H1 (cell line): Measurements from ENCODE around the gene SH3RF3. TPM values are rescaled to one million over a fixed set of nuclear protein-coding genes. Genes with fewer than 3 reads are reported as not detected.

Experiments used
- CTCF ChIA-PET: fragments of 300-600 bp; sonication (Branson Sonifier 250); formaldehyde crosslinking; loops from one replicate; lab custom pipeline; 2021; ENCODE audit not compliant: partially characterized antibody; lab: Charles Lee
- POLR2A ChIA-PET: fragments of 300-600 bp; sonication (Branson Sonifier 250); formaldehyde crosslinking; loops from one replicate; lab custom pipeline; 2021; ENCODE audit warnings: inconsistent platforms; ENCODE audit not compliant: partially characterized antibody; lab: Charles Lee
- DNase-seq, 2 experiments: peaks; one replicate each; pipeline versions ENCODE4 v3.0.0 to v3.0.0-alpha.2; 2010 to 2022; ENCODE audit warnings: low spot score in 2 of 2, low read depth in 1 of 2, mixed read lengths in 1 of 2
- FAIRE-seq: peaks from 2 replicates; lab custom pipeline; 2011; peaks lifted over from hg19 to GRCh38; lab: Jason Lieb, UNC
- H2AFZ ChIP-seq: 2 replicates; pipeline ENCODE4 v1.8.1; 2012; ENCODE audit warnings: low read length, inconsistent platforms
- H2AK5ac ChIP-seq: 2 replicates; pipeline ENCODE4 v1.6.1; 2013; ENCODE audit warnings: low read depth, low read length
- H2BK120ac ChIP-seq: replicated peaks from 2 replicates; pipeline ENCODE3; 2013; ENCODE audit warnings: low read depth, low read length, inconsistent platforms
- H2BK12ac ChIP-seq: 2 replicates; pipeline ENCODE4 v1.6.1; 2013; ENCODE audit warnings: low read depth, low read length
- H2BK15ac ChIP-seq: 2 replicates; pipeline ENCODE4 v1.6.1; 2013; ENCODE audit warnings: low read length
- H2BK20ac ChIP-seq: 2 replicates; pipeline ENCODE4 v1.6.1; 2013; ENCODE audit warnings: low read length
- H2BK5ac ChIP-seq: 2 replicates; pipeline ENCODE4 v1.6.1; 2013; ENCODE audit warnings: low read depth, low read length
- H3K14ac ChIP-seq: 2 replicates; pipeline ENCODE4 v1.6.1; 2013; ENCODE audit warnings: inconsistent platforms; ENCODE audit not compliant: insufficient read length
- H3K18ac ChIP-seq: 2 replicates; pipeline ENCODE4 v1.6.1; 2013; ENCODE audit warnings: low read length; ENCODE audit errors: extremely low read depth
- H3K23ac ChIP-seq: 2 replicates; pipeline ENCODE4 v1.6.1; 2013; ENCODE audit warnings: inconsistent platforms; ENCODE audit not compliant: insufficient read length
- H3K23me2 ChIP-seq: 2 replicates; pipeline ENCODE4 v1.6.1; 2013; ENCODE audit warnings: low read depth, low read length
- H3K27ac ChIP-seq: 2 replicates; pipeline ENCODE4 v1.6.1; 2011; ENCODE audit warnings: low read depth, low read length, inconsistent platforms
- H3K27me3 ChIP-seq, 4 experiments: replicated peaks in 1 of 4; 1 replicate in 1 of 4; 2 replicates in 3 of 4; pipeline versions ENCODE4 v1.6.1 to v1.8.1; 2011 to 2013; ENCODE audit warnings: low read length in 3 of 4, mild to moderate bottlenecking in 3 of 4, inconsistent platforms in 2 of 4, mixed read lengths in 2 of 4, moderate library complexity in 1 of 4; ENCODE audit not compliant: control insufficient read depth in 3 of 4, insufficient read depth in 3 of 4; ENCODE audit errors: extremely low read depth in 1 of 4
- H3K36me3 ChIP-seq, 4 experiments: 2 replicates each; pipeline versions ENCODE4 v1.6.1 to v1.8.1; 2011 to 2013; ENCODE audit warnings: mild to moderate bottlenecking in 4 of 4, low read length in 3 of 4, moderate library complexity in 2 of 4, control low read depth in 1 of 4, inconsistent platforms in 1 of 4; ENCODE audit not compliant: insufficient read depth in 4 of 4, control insufficient read depth in 2 of 4
- H3K4ac ChIP-seq: replicated peaks from 2 replicates; pipeline ENCODE3; 2013; ENCODE audit warnings: low read length, low read depth, mixed read lengths, inconsistent platforms; ENCODE audit not compliant: insufficient read length
- H3K4me1 ChIP-seq, 4 experiments: replicated peaks in 1 of 4; 1 replicate in 1 of 4; 2 replicates in 3 of 4; pipeline versions ENCODE4 v1.6.1 to v1.8.1; 2011 to 2013; ENCODE audit warnings: low read length in 3 of 4, inconsistent platforms in 2 of 4, mixed read lengths in 1 of 4; ENCODE audit not compliant: insufficient read depth in 4 of 4, control insufficient read depth in 3 of 4
- H3K4me2 ChIP-seq, 2 experiments: 2 replicates each; pipeline versions ENCODE4 v1.6.1 to v1.8.1; 2011 to 2013; ENCODE audit warnings: low read depth in 2 of 2, low read length in 2 of 2, control low read depth in 1 of 2, inconsistent platforms in 1 of 2, mild to moderate bottlenecking in 1 of 2; ENCODE audit not compliant: insufficient read depth in 1 of 2
- H3K4me3 ChIP-seq, 4 experiments: fragments of 200-600, 300-600 bp in 1 of 4; sonication (generic), shearing (Covaris generic), sonication (Bioruptor Twin) in 1 of 4; 2 replicates each; pipeline versions ENCODE4 v1.5.1 to v1.8.1; 2011 to 2016; ENCODE audit warnings: low read length in 4 of 4, low read depth in 3 of 4, control low read depth in 2 of 4, inconsistent platforms in 2 of 4, mild to moderate bottlenecking in 2 of 4, mixed read lengths in 1 of 4, moderate library complexity in 1 of 4; ENCODE audit not compliant: insufficient read depth in 2 of 4; ENCODE audit errors: extremely low read depth in 1 of 4
- H3K56ac ChIP-seq: replicated peaks from 2 replicates; pipeline ENCODE3; 2013; ENCODE audit warnings: low read depth, mild to moderate bottlenecking, mixed read lengths, low read length, inconsistent platforms; ENCODE audit not compliant: insufficient read length
- H3K79me1 ChIP-seq: 2 replicates; pipeline ENCODE4 v1.6.1; 2013; ENCODE audit warnings: low read depth, low read length, control low read depth
- H3K79me2 ChIP-seq, 2 experiments: 2 replicates each; pipeline versions ENCODE4 v1.6.1 to v1.8.1; 2012 to 2013; ENCODE audit warnings: low read length in 2 of 2, mild to moderate bottlenecking in 2 of 2, inconsistent platforms in 1 of 2; ENCODE audit not compliant: insufficient read depth in 2 of 2, control insufficient read depth in 1 of 2
- H3K9ac ChIP-seq, 4 experiments: replicated peaks in 1 of 4; 1 replicate in 1 of 4; 2 replicates in 3 of 4; pipeline versions ENCODE4 v1.6.1 to v1.8.1; 2011 to 2013; ENCODE audit warnings: low read depth in 3 of 4, low read length in 3 of 4, control low read depth in 2 of 4, mild to moderate bottlenecking in 2 of 4, moderate library complexity in 2 of 4, inconsistent platforms in 1 of 4; ENCODE audit errors: extremely low read depth in 1 of 4
- H3K9me3 ChIP-seq, 2 experiments: 2 replicates each; pipeline versions ENCODE4 v1.6.1 to v1.8.1; 2012 to 2013; ENCODE audit warnings: mild to moderate bottlenecking in 2 of 2, moderate library complexity in 2 of 2, control low read depth in 1 of 2, inconsistent platforms in 1 of 2, low read depth in 1 of 2, low read length in 1 of 2, mixed read lengths in 1 of 2; ENCODE audit not compliant: insufficient read depth in 2 of 2
- H4K20me1 ChIP-seq, 2 experiments: replicated peaks in 1 of 2; 2 replicates each; pipeline versions ENCODE3 to v1.8.1; 2011 to 2013; ENCODE audit warnings: inconsistent platforms in 2 of 2, low read length in 2 of 2, mild to moderate bottlenecking in 1 of 2; ENCODE audit not compliant: insufficient read depth in 2 of 2, control insufficient read depth in 1 of 2
- H4K5ac ChIP-seq: 2 replicates; pipeline ENCODE4 v1.6.1; 2013; ENCODE audit warnings: low read length, low read depth, mixed read lengths, inconsistent platforms; ENCODE audit not compliant: insufficient read length
- H4K8ac ChIP-seq: 2 replicates; pipeline ENCODE4 v1.8.0; 2013; ENCODE audit warnings: mild to moderate bottlenecking, moderate library complexity, low read length, inconsistent platforms; ENCODE audit not compliant: insufficient read depth; ENCODE audit errors: extremely low read depth
- H4K91ac ChIP-seq: replicated peaks from 2 replicates; pipeline ENCODE3; 2013; ENCODE audit warnings: low read length, mixed read lengths, inconsistent platforms; ENCODE audit not compliant: insufficient read length
- BACH1 ChIP-seq: IDR thresholded peaks from 2 replicates; pipeline ENCODE4 v1.6.1; 2012; ENCODE audit warnings: low read length, improper control_type of control experiment
- CTBP2 ChIP-seq: IDR thresholded peaks from 2 replicates; pipeline ENCODE4 v1.7.0; 2011; ENCODE audit warnings: borderline replicate concordance, mild to moderate bottlenecking, moderate library complexity, mixed read lengths, low read length; ENCODE audit not compliant: insufficient read depth, insufficient read length
- HDAC6 ChIP-seq: IDR thresholded peaks from one replicate; pipeline ENCODE4 v1.7.1; 2012; ENCODE audit warnings: low read depth, mild to moderate bottlenecking, inconsistent platforms, low read length, moderate library complexity
- MAFK ChIP-seq: IDR thresholded peaks from 2 replicates; pipeline ENCODE4 v1.6.1; 2012; ENCODE audit warnings: low read depth, mild to moderate bottlenecking, improper control_type of control experiment, low read length
- POLR2AphosphoS5 ChIP-seq: IDR thresholded peaks from 2 replicates; pipeline ENCODE4 v1.6.1; 2011; ENCODE audit warnings: low read depth, low read length
- POU5F1 ChIP-seq: IDR thresholded peaks from 2 replicates; pipeline ENCODE4 v1.6.1; 2011; ENCODE audit warnings: low read depth, mild to moderate bottlenecking, low read length, moderate library complexity
- RNF2 ChIP-seq: fragments of 200-900, 300-1000 bp; sonication (generic); IDR thresholded peaks from 2 replicates; pipeline ENCODE4 v1.7.1; 2016; ENCODE audit warnings: borderline replicate concordance, low read depth, mild to moderate bottlenecking, antibody characterized with exemption, low read length; ENCODE audit not compliant: poor library complexity, severe bottlenecking; ENCODE audit errors: missing control alignments
- WGBS, 2 experiments: shearing (Covaris generic) in 1 of 2; methylation state at CpG; one replicate each; pipeline versions ENCODE4 v1.1.6 to v1.1.7; 2013 to 2015; ENCODE audit warnings: low lambda C conversion rate in 2 of 2, mixed read lengths in 2 of 2, inconsistent platforms in 1 of 2, low coverage in 1 of 2, missing lambda C conversion rate in 1 of 2; ENCODE audit not compliant: insufficient replicate concordance in 2 of 2, insufficient coverage in 1 of 2, insufficient read length in 1 of 2; ENCODE audit errors: extremely low coverage in 1 of 2, missing lambda C conversion rate in 1 of 2; 5-methylcytosine and 5-hydroxymethylcytosine counted together
- polyA plus RNA-seq, 7 experiments: library from polyadenylated mRNA; depleted of rRNA in 3 of 7; stranded (reverse) in 5 of 7; unstranded in 2 of 7; fragments of >200 nt in 5 of 7; fragments of 200-250 nt in 2 of 7; gene quantifications; 1 replicate in 5 of 7; 2 replicates in 1 of 7; 4 replicates in 1 of 7; pipeline versions ENCODE4 v1.2.1 to v1.2.3, GENCODE V29; 2011 to 2013; ENCODE audit warnings: missing spikeins in 2 of 7, mixed read lengths in 2 of 7
- total RNA-seq: library from RNA; stranded (reverse); fragmentation: NEBNext Ultra II Directional; extraction: Animal tissue kit (Norgen Biotek cat#: 25700); gene quantifications from 2 replicates; pipeline ENCODE4 v1.2.1, GENCODE V29; 2021
- TF ChIP-seq, protein P1 (sequence below), 3 experiments: IDR thresholded peaks; 1 replicate in 2 of 3; 2 replicates in 1 of 3; pipeline versions ENCODE4 v1.5.1 to v1.6.1; 2011; ENCODE audit warnings: low read length in 3 of 3, mild to moderate bottlenecking in 3 of 3, inconsistent platforms in 2 of 3, low read depth in 1 of 3, moderate library complexity in 1 of 3; ENCODE audit not compliant: insufficient read depth in 1 of 3; ENCODE audit errors: control extremely low read depth in 1 of 3

The SH3RF3 gene
- total and polyA plus RNA-seq, 2 of the 8 experiments (the other 6 are each of a cell fraction or from before 2014, with no cell fraction given), result 0.11 to 0.65 TPM

DNA sequence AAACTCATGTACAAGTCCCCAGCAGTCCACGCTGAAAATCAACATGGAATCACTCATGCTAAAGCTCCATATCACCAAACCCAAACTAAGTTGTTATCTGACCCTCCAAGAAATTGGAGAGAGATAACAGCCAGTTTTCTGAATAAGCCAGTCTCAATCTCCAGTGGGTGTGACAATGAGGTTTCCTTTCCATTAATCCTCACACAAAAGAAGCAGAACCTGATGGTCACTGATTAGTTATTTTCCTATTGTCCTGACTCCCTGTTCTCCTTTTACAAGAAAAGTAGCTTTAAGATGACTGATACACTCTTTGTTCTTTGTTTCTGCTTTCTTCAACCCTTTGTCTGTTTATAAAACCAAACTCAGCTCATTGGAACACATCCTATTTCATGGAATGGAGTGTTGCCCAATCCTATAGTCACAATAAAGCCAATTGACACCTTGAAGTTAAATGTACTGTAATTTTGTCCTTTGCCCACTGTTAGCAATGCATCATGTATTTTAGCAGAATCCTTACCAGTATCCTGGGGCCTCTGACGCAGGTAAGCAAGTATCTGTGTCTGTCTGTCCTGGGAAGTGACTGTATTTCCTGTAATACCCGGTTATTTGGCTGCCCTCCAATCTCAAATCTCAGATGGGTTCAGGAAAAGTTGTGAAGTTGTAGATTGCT lies 30.6 kb upstream of the SH3RF3 start:
- Histone ChIP-seq H4K8ac (no peak overlapping the region), H2BK12ac (no peak overlapping the region), H2AK5ac (no peak overlapping the region), H3K27me3 (peaks cover 20 to 51% (median 35%) of the 10 kb centered on the region in 4 experiments), H3K79me1 (no peaks in the 10 kb centered on the region), H4K5ac (no peak overlapping the region), H2BK120ac (no peak overlapping the region), H3K9me3 (peaks cover 10 to 17% of the 10 kb centered on the region in 2 experiments), H4K91ac (no peak overlapping the region), H3K79me2 (no peaks in the 10 kb centered on the region), H3K18ac (no peak overlapping the region), H3K27ac (no peak overlapping the region), H3K56ac (no peak overlapping the region), H2BK15ac (no peak overlapping the region), H3K36me3 (no peaks in the 10 kb centered on the region), H3K4me2 (no peak overlapping the region), H2BK20ac (no peak overlapping the region), H2BK5ac (no peak overlapping the region), H3K23me2 (no peaks in the 10 kb centered on the region), H3K4me1 (peaks cover 0 to 2% (median 0%) of the 10 kb centered on the region in 4 experiments; a peak in 1 of 7 replicates), H2AFZ (no peak overlapping the region), H3K9ac (no peak overlapping the region), H3K4me3 (no peak overlapping the region), H4K20me1 (no peaks in the 10 kb centered on the region), H3K14ac (no peak overlapping the region), H3K23ac (no peak overlapping the region), H3K4ac (no peak overlapping the region)
- WGBS, 2 experiments, result 77% methylated on average over 3 of the region's 3 CpGs; no CpG with 5 or more reads in 1 of the 2 experiments
- ChIA-PET POLR2A (no interaction called here), CTCF (interaction anchor here (0.8 kb wide), 1 partner anchor 33 kb away, joined by 3 read pairs; no protein-coding TSS in a partner anchor)
- FAIRE-seq (no peak), DNase-seq (no peak)
- TF ChIP-seq BACH1, result no peak
- TF ChIP-seq, protein P1, sequence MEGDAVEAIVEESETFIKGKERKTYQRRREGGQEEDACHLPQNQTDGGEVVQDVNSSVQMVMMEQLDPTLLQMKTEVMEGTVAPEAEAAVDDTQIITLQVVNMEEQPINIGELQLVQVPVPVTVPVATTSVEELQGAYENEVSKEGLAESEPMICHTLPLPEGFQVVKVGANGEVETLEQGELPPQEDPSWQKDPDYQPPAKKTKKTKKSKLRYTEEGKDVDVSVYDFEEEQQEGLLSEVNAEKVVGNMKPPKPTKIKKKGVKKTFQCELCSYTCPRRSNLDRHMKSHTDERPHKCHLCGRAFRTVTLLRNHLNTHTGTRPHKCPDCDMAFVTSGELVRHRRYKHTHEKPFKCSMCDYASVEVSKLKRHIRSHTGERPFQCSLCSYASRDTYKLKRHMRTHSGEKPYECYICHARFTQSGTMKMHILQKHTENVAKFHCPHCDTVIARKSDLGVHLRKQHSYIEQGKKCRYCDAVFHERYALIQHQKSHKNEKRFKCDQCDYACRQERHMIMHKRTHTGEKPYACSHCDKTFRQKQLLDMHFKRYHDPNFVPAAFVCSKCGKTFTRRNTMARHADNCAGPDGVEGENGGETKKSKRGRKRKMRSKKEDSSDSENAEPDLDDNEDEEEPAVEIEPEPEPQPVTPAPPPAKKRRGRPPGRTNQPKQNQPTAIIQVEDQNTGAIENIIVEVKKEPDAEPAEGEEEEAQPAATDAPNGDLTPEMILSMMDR (IDR thresholded peaks at IDR 0.05; ENCODE audit: control extremely low read depth in 1 of 3, insufficient read depth in 1 of 3, low read depth in 1 of 3, low read length in 3 of 3), result no peak
- no peak for TF ChIP-seq HDAC6
- no peak for TF ChIP-seq POLR2AphosphoS5
- TF ChIP-seq MAFK, result no peak
- no peak for TF ChIP-seq RNF2
- no peak for TF ChIP-seq CTBP2
- no peak for TF ChIP-seq POU5F1
